ENCODE results near the gene KRTAP10-4.

KRTAP10-4 gene

GRCh38 chr21:44568667-44569556 is 4.6 kb upstream of the KRTAP10-4 start:
- Histone ChIP-seq H3K4me3 (ENCODE audit: low read length) (no peak overlapping the region), H3K27ac (ENCODE audit: low read depth, low read length) (no peak overlapping the region), H3K27me3 (ENCODE audit: control insufficient read depth, insufficient read depth, low read length) (no peaks in the 10 kb centered on the region), H3K9ac (ENCODE audit: low read length) (no peak overlapping the region), H3K36me3 (ENCODE audit: control insufficient read depth, insufficient read depth, low read length) (no peaks in the 10 kb centered on the region), H3K4me1 (ENCODE audit: control insufficient read depth, insufficient read depth, low read length) (no peaks in the 10 kb centered on the region)

GRCh38 chr21:44569861-44570517 is 3.5 kb upstream of the KRTAP10-4 start:
- Histone ChIP-seq H3K4me1 (ENCODE audit: control insufficient read depth, insufficient read depth, low read length) (no peaks in the 10 kb centered on the region), H3K27me3 (ENCODE audit: control insufficient read depth, insufficient read depth, low read length) (no peaks in the 10 kb centered on the region), H3K27ac (ENCODE audit: low read depth, low read length) (no peak overlapping the region), H3K4me3 (ENCODE audit: low read length) (no peak overlapping the region), H3K9ac (ENCODE audit: low read length) (no peak overlapping the region), H3K36me3 (ENCODE audit: control insufficient read depth, insufficient read depth, low read length) (no peaks in the 10 kb centered on the region)

- Histone ChIP-seq H3K27me3 (ENCODE audit: control insufficient read depth, insufficient read depth, low read length) (no peaks in the 10 kb centered on the region), H3K4me3 (ENCODE audit: low read length) (no peak overlapping the region), H3K27ac (ENCODE audit: low read depth, low read length) (no peak overlapping the region), H3K36me3 (ENCODE audit: control insufficient read depth, insufficient read depth, low read length) (no peaks in the 10 kb centered on the region), H3K4me1 (ENCODE audit: control insufficient read depth, insufficient read depth, low read length) (no peaks in the 10 kb centered on the region), H3K9ac (ENCODE audit: low read length) (no peak overlapping the region)
Observed at GRCh38 chr21:44571296-44571695, 2.2 kb upstream of the KRTAP10-4 start.

GRCh38 chr21:44571844-44572782 is 1.4 kb upstream of the KRTAP10-4 start:
- Histone ChIP-seq H3K4me3 (ENCODE audit: low read length) (no peak overlapping the region), H3K4me1 (ENCODE audit: control insufficient read depth, insufficient read depth, low read length) (no peaks in the 10 kb centered on the region), H3K9ac (ENCODE audit: low read length) (no peak overlapping the region), H3K36me3 (ENCODE audit: control insufficient read depth, insufficient read depth, low read length) (no peaks in the 10 kb centered on the region), H3K27ac (ENCODE audit: low read depth, low read length) (no peak overlapping the region), H3K27me3 (ENCODE audit: control insufficient read depth, insufficient read depth, low read length) (no peaks in the 10 kb centered on the region)

- no peak overlapping the region for H3K9ac ChIP-seq (ENCODE audit: low read length)
- no peak overlapping the region for H3K27ac ChIP-seq (ENCODE audit: low read depth, low read length)
- H3K36me3 ChIP-seq (ENCODE audit: control insufficient read depth, insufficient read depth, low read length): no peaks in the 10 kb centered on the region
- H3K4me1 ChIP-seq (ENCODE audit: control insufficient read depth, insufficient read depth, low read length): no peaks in the 10 kb centered on the region
- H3K27me3 ChIP-seq (ENCODE audit: control insufficient read depth, insufficient read depth, low read length): no peaks in the 10 kb centered on the region
- H3K4me3 ChIP-seq (ENCODE audit: low read length): no peak overlapping the region
Observed at GRCh38 chr21:44572959-44573583, 458 bp upstream of the KRTAP10-4 start.

- Histone ChIP-seq H3K36me3 (ENCODE audit: control insufficient read depth, insufficient read depth, low read length) (no peaks in the 10 kb centered on the region), H3K4me3 (ENCODE audit: low read length) (no peak overlapping the region), H3K4me1 (ENCODE audit: control insufficient read depth, insufficient read depth, low read length) (no peaks in the 10 kb centered on the region), H3K27me3 (ENCODE audit: control insufficient read depth, insufficient read depth, low read length) (no peaks in the 10 kb centered on the region), H3K27ac (ENCODE audit: low read depth, low read length) (no peak overlapping the region), H3K9ac (ENCODE audit: low read length) (no peak overlapping the region)
Observed at GRCh38 chr21:44574457-44575306, 1.2 kb downstream of the KRTAP10-4 start.

GRCh38 chr21:44575307-44576024 is 1.9 kb downstream of the KRTAP10-4 start:
- Histone ChIP-seq H3K4me1 (ENCODE audit: control insufficient read depth, insufficient read depth, low read length) (no peaks in the 10 kb centered on the region), H3K9ac (ENCODE audit: low read length) (no peak overlapping the region), H3K4me3 (ENCODE audit: low read length) (no peak overlapping the region), H3K36me3 (ENCODE audit: control insufficient read depth, insufficient read depth, low read length) (no peaks in the 10 kb centered on the region), H3K27me3 (ENCODE audit: control insufficient read depth, insufficient read depth, low read length) (no peaks in the 10 kb centered on the region), H3K27ac (ENCODE audit: low read depth, low read length) (no peak overlapping the region)

- no peaks in the 10 kb centered on the region for H3K36me3 ChIP-seq (ENCODE audit: control insufficient read depth, insufficient read depth, low read length)
- no peak overlapping the region for H3K27ac ChIP-seq (ENCODE audit: low read depth, low read length)
- no peak overlapping the region for H3K4me3 ChIP-seq (ENCODE audit: low read length)
- H3K9ac ChIP-seq (ENCODE audit: low read length): no peak overlapping the region
- H3K4me1 ChIP-seq (ENCODE audit: control insufficient read depth, insufficient read depth, low read length): no peaks in the 10 kb centered on the region
- no peaks in the 10 kb centered on the region for H3K27me3 ChIP-seq (ENCODE audit: control insufficient read depth, insufficient read depth, low read length)
Observed at GRCh38 chr21:44576025-44576420, 2.5 kb downstream of the KRTAP10-4 start.

GRCh38 chr21:44578371-44579055 is 5.0 kb downstream of the KRTAP10-4 start:
- Histone ChIP-seq H3K27me3 (ENCODE audit: control insufficient read depth, insufficient read depth, low read length) (no peaks in the 10 kb centered on the region), H3K4me1 (ENCODE audit: control insufficient read depth, insufficient read depth, low read length) (no peaks in the 10 kb centered on the region), H3K4me3 (ENCODE audit: low read length) (no peak overlapping the region), H3K9ac (ENCODE audit: low read length) (no peak overlapping the region), H3K36me3 (ENCODE audit: control insufficient read depth, insufficient read depth, low read length) (no peaks in the 10 kb centered on the region), H3K27ac (ENCODE audit: low read depth, low read length) (no peak overlapping the region)

- Histone ChIP-seq H3K4me1 (ENCODE audit: control insufficient read depth, insufficient read depth, low read length) (no peaks in the 10 kb centered on the region), H3K4me3 (ENCODE audit: low read length) (no peak overlapping the region), H3K36me3 (ENCODE audit: control insufficient read depth, insufficient read depth, low read length) (no peaks in the 10 kb centered on the region), H3K27me3 (ENCODE audit: control insufficient read depth, insufficient read depth, low read length) (no peaks in the 10 kb centered on the region), H3K9ac (ENCODE audit: low read length) (no peak overlapping the region), H3K27ac (ENCODE audit: low read depth, low read length) (no peak overlapping the region)
Observed at GRCh38 chr21:44579056-44579832, 5.7 kb downstream of the KRTAP10-4 start.

Data from rectal smooth muscle tissue (tissue), 1 donor.